Activated gamma-delta T cell treated with anti-CD3 and anti-CD28 coated beads, Interleukin-2, amount 50 U/mL, for 16 hours (primary cell): ENCODE measurements around the gene IFT81.

ENCODE experiments used
- DNase-seq: peaks from one replicate; pipeline ENCODE4 v3.0.0-alpha.2; 2020; ENCODE audit warnings: low read depth

IFT81 gene

DNA sequence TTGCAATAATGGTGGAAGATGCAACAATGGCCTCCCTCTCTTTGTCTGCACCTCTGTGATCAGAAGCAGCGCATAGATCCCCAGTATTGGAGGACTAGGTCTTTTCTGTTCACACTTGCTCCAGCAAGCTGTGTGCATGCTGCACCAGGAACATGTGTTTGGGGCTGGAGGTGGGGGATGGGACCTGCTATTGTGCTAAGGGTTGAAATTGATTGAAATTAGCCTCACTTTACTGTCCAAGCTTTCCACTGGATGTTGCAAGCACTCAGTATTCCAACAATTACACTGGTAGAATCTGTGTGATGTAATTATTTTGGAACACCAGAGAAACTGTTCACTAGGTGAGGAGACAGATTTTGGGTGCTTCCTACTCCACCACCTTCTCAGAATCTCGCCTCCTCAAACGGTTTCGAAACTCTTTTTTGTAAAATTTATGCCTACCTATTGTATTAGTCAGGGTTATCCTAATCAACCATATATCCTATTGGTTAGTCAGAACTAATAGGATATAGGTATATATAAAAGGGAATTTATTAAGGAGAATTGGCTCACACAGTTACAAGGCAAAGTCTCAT lies 35.6 kb downstream of the IFT81 start:
- no peak for DNase-seq

DNA sequence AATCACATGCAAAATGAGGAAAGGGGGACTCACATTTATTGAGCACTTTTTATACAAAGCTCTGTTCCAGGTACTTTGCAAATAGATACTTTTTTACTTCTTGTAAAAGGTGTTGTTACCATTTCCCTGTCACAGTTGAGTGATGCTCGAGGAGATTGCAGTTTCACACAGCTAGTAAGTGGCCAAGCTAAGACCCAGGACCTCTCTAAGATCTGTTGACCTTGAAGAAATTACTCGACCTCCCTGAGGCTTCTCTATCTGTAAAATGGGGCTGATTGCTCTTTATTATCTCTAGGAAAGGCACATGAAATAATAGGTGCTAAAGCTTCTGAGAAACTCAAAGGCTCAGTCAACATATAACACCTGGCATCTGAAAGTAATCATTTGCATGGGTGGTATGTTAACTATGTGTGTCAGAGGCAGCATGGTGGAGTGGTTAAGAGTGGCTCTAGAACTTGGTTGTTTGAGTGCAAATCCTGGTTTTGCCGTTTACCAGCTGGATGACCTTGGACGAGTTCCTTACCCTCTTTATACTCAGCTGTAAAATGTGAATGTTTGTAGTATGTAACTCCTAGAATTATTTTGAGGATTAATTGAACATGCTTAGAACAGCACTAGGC lies 41.5 kb downstream of the IFT81 start:
- no peak for DNase-seq

DNA sequence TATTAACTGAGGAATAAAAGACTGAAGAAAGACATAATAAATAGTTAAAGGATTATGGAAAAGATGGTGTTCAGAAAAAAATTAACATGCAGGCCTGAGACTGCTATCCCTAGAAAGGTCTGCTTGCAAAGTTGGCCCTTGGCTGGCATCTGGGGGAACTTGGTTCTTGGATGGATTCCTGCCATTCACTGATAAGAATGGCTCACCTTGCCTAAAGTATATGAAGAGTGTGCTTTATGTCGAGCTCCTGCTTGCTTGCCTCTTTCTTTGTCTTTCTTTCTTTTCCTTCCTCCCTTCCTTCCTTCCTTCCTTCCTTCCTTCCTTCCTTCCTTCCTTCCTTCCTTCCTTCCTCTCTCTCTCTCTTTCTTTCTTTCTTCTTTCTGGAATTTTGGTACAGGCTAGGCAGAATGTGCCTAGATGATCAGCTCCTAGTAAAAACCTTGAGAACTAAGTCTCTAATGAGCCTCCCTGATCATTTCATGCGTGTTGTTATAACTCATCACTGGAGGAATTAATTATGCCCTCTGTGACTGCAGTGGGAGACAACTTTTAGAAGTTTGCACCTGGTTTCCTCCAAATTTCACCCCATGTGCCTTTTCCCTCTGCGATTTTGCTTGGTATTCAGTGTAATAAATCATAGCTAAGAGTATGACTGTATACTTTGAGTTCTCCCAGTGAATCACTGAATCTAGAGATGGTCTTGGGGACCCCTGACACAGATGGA lies 44.7 kb downstream of the IFT81 start:
- no peak for DNase-seq

DNA sequence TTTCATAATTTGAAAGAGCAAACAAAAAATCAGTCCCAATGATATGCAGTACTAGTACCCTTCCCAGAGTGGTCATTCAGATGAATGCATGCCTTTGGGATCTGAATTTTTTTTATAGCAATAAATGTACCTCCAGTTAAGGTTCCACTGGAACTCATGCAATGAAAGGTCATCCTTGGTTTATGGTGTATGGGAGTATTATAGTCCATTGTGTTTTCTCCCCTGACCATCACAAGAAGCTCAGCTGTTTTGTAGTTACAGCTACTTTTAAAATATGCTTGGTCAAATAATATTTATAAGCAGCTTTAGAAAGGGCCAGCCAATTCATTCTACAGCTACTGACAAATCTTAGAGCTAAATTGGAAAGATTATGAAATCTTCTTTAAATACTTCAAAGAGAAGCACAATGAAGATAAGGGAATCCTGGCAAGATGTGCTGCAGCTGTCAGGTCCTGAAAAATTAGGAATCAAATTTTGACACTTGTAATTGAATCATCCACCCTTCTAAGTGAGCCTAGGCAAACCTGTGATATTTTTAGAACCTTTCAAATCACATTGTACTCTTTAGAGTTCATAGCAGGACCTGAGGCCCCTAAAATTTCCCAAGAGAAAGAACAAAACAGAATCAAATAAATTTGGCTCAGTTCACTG lies 46.5 kb downstream of the IFT81 start:
- no peak for DNase-seq

DNA sequence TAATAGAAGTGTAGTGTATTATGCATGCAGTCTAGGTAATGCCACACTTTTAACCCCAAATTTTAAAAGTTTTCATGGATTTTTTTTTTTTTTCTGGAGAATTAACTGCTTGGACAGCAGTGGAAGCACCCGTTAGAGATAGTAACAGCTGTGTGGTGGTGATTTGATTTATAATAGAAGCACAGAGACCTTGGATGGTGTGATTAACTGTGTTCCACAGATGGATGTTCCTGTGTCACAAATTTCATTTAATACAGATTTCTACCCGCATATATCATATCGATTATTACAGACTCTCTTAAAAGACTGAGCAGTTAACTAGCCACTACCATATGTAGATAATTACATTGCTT lies 47.0 kb downstream of the IFT81 start:
- no peak for DNase-seq

DNA sequence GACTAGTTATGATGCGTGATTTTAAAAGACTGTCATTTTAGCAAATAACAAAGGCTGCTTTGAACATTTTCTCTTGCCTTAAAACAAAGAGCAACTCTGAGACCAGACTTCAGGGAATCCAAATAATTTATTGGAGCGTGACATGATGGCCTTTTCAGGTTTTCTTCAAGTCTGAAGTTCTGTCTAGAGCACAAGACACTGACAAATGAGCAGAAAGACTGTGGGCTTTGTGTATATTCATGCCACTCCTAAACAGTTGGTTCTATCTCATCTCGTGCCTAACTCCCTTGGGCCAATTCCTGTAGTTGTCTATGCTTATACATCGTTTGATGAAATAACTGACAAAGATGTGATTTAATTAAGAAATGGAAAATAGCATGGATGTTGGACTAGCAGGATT lies 47.5 kb downstream of the IFT81 start:
- DNase-seq = no peak

DNA sequence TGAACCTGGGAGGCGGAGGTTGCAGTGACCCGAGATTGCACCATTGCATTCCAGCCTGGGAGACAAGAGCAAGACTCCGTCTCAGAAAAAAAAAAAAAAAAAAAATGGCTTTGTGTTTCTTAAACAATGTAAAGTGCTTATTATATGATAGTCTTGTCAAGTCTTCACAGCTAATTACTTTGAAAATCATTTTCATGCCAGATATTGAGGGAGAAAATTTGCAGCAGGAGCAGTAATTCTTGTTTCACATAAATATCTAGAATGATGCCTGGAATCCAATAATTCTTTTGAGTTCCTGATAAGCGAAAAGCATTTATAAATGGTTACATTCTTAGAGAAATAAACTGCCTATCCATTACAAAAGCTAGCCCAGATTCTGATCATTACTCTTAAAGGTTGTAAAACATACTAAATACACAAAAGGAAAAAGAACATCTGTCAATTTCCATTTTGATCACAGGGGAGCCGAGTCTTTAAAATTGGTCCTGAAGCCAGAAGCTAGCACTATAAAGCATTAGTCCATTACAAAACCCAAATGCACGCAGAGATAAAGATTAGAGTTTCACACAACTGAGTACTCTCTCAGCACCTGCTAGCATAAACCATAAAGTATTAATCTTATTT lies 50.3 kb downstream of the IFT81 start:
- no peak for DNase-seq

DNA sequence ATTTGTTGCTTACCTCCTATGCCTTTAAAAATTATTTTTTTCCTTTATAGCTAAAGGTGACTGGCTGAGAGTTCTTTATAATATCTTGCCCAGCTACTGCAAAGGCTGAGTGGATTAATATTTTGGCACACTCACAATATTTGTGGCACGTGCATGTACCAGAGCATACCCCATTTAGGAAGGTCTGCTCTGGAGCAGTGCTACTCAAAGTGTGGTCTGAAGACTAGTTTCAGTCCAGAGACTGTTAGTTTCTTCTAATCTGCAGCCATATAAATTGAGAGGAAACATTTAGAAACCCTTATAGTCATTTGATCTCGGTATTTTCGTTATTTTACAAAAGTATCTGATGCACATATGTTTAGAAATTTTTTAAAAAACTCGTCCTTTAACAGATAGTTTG lies 51.0 kb downstream of the IFT81 start:
- no peak for DNase-seq

DNA sequence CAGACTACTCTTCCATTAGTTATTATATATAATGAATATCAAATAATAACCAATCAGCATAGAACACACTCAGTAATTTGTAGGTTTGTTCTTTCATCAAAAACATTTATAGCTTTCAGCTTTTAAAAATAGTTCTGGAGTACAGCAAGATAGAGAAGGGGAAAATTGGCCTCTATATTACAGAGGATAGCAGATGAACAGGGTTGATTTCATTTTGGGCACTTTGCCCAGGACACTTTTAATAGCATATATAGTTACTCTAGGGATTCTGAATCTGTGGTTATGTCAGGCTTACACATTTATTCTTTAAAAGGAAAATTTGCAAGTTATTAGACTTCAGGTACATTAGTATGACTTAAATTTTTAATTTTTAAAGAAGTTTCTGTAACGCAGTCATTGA lies 52.6 kb downstream of the IFT81 start:
- DNase-seq = no peak

DNA sequence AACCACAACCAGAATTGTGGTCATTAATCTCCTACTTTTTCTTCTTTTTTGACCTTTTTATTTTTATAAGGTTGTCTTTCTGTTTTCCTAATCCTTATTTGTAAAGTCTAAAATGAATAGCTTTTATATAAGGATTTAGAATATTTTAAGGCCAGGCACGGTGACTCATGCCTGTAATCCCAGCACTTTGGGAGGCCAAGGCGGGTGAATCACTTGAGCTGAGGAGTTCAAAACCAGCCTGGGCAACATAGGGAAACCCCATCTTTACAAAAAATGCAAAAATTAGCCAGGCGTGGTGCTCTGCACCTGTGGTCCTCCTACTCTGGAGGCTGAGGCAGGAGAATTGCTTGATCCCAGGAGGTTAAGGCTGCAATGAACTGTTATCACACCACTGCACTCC lies 55.1 kb downstream of the IFT81 start:
- no peak for DNase-seq

DNA sequence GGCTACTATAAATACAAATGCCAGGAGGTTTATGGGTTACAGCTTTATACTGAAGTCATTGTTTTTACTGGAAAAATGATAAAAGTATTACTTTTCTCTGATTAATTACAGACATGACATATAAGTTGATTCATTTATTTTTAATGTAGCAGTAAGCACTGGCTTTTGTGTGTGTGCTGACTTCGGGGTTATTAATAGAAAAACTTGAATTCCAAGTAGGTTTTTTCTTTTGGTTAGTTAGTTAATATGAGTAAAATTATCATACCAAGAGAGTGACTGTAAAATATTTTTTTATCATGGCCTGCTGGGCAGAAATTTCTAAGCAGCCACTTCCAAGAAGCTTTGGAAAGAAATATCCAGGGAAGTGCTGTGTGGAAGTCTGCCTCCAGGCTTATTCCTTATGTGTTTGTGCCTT lies 56.4 kb downstream of the IFT81 start:
- no peak for DNase-seq

DNA sequence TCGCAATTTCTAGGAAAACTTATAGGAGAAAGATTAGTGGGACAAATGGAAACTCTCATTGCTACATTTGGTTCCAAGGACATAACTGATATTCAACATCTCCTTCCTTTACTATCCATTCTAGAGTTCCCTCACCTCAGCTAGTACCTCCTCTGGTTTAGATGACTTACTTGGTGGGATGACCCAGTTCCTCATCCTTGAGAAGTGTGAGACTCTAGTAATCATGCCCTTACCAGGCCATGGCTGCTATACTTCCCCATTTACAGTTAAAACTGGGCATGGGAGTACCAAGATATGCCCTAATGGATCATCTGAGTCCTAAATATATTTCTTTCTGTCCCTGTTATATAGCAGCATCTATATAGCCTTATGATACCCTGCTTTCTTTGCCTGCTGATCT lies 58.1 kb downstream of the IFT81 start:
- DNase-seq = no peak

DNA sequence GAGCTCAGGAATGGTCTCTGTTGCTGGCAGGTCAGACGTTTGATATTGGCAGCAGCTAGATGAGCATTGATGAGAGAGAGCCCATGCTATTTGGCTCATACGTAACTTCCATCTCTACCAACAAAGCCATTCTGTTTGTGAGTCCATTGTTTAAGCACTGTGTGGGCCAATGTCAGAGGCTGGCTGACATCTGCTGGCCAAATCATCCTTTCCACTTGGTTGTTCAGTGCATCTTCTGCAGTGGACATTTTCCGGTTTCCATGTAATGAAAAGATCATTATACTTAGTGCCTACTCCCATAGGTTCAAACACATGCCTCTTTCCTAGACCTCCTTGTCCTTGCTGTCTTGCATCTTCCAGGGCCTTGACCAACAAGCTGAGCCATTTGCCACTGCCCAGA lies 59.2 kb downstream of the IFT81 start:
- DNase-seq = no peak

DNA sequence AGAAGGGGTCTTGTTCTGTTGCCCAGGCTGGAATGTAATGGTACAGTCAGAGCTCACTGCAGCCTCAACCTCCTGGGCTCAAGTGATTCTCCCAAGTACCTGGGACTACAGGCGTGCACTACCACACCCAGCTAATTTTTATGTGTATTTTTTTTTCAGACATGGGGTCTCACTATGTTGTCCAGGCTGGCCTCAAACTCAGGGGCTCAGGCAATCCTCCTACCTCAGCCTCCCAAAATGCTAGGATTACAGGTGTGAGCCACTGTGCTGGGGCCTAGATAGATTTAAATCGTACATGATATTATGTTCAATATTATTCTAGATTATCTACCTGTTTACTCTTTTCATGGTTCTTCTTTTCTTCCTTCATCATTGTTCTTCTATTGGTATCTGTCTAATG lies 61.5 kb downstream of the IFT81 start:
- DNase-seq = no peak

DNA sequence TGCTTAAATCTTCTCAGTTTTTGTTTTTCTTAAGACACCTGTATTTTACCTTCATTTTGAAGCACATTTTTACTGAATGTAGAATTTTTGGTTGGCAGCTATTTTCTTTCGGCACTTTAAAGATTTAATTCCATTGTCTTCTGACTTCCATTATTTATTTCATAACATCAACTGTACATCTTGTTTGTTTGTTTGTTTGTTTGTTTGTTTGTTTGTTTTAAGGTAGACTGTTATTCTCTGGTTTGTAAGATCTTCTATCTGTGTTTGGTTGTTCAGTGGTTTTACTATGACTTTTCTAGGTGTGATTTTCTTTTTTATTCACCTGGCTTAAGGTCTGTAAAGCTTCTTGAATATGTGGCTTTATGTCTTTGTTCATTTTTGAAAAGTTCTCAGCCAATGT lies 61.9 kb downstream of the IFT81 start:
- DNase-seq = no peak

DNA sequence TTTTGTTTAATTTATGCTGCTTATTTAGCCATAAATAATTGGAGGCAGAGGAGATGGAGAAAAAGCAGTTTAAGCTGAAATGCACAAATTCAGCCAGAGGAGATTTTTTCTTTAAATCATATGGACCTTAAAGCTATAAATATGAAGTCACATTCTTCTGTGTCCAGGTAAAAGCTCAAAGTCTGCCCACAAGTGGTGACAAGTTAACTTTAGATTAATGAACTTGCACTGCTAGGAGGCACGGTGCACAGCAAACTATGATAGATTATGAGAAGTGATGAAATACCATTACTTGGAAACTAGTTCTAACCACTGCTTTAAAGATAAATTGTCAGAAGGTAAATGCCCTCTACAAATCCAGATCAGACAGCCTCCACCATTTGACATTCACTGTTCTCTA lies 69.0 kb downstream of the IFT81 start:
- DNase-seq = no peak

DNA sequence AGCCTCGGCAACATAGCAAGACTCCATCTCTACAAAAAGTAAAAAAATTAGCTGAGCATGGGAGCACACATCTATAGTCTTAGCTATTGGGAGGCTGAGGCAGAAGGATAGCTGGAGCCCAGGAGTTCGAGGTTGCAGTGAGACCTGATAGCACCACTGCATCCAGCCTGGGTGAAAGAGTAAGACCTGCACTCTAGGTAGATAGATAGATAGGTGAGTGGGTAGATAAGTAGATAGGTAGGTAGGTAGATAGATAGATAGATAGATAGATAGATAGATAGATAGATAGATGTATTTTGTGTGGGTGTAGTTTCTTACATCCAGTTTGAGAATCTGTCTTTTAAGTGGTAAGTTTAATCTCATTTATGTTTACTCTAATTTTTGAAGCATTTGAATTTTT lies 72.8 kb downstream of the IFT81 start:
- no peak for DNase-seq

DNA sequence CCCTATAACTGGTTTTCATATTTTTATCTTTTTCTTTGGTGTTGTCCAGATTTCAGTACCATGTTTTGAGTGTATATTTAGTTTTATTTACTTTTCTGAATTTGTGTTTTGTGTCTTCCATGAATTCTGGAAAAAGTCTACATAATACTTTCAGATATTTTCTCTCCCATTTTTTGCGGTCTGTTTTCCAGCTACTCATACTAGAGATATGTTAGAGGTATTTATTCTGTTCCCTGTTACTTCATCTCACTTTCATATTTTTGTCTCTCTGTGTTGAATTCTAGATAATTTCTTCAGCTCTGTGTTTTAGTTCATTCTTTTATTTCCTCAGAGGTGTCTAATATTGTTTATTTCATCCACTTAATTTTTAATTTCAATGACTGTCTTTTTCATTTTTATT lies 74.2 kb downstream of the IFT81 start:
- DNase-seq = no peak

DNA sequence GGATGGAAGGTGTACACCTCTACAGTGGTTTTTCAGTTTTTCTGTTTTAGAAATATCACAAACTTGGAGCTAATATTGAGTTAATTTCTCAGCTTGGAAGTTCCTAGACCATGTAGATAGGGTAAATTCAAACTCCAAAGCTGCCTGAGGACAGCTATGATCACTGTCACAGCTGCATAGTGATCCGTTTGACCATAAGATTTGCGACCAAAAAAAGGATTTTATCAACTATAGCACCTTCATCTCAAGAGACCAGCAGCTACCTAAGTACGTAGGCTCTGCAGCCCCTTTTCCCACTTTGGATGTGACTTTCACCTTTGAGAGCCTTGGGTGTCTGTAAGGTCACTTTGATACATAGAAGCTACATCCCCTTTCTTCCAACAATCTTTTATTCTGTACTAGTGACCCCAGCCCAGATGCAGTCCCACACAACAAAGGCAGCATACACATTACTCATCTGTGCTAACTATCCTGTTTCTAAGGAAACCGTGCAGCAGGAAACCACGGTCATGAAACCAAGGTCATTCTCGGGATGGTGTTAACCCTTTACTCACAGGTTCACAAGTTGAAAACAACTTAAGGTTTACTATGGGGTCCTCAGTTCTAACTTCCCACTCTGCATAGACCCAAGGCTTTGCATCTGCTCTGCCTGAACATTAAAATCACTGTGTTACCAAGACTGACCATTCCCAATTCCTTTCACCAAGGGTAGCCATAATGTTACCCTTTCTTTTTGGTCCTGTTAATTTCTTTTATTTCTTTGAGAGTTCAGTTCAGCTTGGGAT lies 75.4 kb downstream of the IFT81 start:
- DNase-seq = no peak

DNA sequence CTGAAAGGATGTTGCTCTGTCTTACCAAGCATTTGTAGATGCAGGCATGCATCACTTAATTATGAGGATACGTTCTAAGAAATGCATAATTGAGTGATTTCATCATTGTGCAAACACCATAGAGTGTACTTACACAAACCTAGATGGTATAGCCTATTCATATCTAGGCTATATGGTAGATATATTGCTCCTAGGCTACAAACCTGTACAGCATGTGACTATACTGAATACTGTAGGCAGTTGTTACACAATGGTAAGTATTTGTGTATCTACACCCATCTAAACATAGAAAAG lies 75.9 kb downstream of the IFT81 start:
- no peak for DNase-seq

DNA sequence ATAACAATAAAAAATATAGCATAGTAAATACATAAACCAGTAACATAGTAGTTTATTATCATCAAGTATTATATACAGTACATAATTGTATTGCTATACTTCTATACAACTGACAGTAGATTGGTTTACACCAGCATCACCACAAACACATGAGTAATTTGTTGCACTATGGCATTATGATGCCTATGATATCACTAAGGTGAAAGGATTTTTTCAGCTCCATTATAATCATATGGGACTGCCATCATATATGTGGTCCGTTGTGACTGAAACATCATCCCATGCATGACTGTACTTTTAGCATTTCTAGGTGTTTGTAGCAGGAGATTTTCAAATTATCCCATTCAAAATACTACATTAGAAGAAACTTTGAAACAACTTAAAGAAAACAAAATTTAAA lies 77.8 kb downstream of the IFT81 start:
- no peak for DNase-seq

DNA sequence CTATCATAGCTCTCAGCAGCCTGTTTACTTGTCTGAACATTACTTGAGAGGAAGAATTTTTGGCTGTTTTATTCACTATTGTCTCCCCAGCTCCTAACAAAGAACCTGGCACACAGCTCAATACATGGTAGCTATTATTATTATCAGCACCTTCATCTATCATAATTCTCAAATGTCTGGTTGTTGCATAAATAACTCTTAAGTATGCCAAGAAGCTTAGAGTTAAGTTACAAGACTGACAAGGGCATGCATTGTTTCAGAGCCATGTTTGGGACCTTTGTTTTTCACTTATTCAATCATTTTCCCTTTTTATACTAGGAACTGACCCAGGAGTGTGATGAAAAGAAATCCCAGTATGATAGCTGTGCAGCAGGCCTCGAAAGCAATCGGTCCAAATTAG lies 79.4 kb downstream of the IFT81 start:
- no peak for DNase-seq
